ENCODE measurements around the gene KDM4C.

DNA sequence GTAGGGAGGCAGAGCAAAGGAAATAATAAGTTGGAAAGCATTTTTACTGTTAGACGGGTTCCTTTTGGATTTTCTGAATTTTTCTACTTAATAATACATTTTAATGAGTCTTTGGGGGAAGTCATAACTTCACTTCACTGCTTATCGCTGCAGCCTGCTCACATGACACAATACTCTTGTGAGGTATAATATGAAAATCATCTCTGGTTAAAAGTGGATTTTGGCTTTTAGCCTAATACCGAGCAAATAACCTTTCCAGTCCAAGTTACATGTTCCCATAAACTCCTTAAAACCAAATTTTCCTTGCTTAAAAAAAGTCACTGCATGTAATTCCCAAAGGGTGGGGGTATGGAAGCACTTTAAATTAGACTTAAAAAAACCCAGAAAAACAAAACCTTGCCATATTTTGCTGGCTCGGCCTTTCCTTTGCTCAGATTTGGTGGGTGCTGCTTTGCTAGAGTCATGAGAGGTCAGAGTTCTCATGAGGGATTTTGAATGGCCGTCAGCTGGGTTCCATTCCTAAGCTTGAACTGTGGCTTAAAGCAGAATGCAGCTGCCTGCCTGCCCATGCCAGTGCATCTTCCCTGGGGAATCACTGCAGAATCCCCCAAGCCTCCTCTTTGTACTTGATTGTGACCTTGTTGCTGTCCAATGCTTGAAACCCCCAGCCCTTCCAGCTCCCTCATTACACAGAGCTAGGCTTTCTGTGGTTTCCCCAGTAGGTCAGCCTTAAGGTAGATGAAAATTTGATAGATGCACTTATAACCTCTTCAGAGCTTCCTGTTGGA lies 331.8 kb downstream of the KDM4C start:
- TF ChIP-seq, protein P1, sequence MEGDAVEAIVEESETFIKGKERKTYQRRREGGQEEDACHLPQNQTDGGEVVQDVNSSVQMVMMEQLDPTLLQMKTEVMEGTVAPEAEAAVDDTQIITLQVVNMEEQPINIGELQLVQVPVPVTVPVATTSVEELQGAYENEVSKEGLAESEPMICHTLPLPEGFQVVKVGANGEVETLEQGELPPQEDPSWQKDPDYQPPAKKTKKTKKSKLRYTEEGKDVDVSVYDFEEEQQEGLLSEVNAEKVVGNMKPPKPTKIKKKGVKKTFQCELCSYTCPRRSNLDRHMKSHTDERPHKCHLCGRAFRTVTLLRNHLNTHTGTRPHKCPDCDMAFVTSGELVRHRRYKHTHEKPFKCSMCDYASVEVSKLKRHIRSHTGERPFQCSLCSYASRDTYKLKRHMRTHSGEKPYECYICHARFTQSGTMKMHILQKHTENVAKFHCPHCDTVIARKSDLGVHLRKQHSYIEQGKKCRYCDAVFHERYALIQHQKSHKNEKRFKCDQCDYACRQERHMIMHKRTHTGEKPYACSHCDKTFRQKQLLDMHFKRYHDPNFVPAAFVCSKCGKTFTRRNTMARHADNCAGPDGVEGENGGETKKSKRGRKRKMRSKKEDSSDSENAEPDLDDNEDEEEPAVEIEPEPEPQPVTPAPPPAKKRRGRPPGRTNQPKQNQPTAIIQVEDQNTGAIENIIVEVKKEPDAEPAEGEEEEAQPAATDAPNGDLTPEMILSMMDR (IDR thresholded peaks at IDR 0.05) = no peak
- no peak for TF ChIP-seq POLR2A (IDR thresholded peaks at IDR 0.05)

All from thyroid gland (tissue), 4 donors.